ENCODE data around the gene FAM156B.
A peak's percentile ranks its signal among the peaks of the same experiment; 100 is the strongest.
"Not testable (repeated sequence)": the region's sequence is repeated elsewhere in the genome, so short reads cannot be mapped to it uniquely, and the experiment has no call there.

FAM156B gene

DNA sequence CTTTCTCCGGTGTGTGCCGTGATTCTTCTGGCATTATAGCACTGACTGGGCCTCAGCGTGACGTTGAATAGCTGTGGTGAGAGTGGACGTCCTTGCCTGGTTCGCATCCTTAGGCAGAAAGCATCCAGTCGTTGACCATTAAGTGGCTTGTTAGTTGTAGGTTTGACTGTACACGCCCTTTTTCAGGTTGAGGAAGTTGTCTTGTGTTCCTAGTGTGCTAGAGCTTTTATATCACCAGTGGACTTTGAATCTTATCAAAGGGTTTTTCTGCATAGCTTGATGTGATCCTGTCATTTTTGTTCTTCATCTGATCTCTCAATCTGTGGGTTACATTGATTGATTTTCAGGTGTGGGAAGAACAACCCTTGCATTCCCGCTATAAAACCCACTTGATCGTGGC is 8.4 kb downstream of the FAM156B start:
- H3K4me3 Mint-ChIP-seq; H3K27me3 Mint-ChIP-seq; H3K4me1 Mint-ChIP-seq (ENCODE audit: low read depth); intact Hi-C loops (cut with micrococcal nuclease); H3K27ac Mint-ChIP-seq; H3K36me3 Mint-ChIP-seq (ENCODE audit: low read depth); H3K9me3 Mint-ChIP-seq: not testable (repeated sequence)

GRCh38 chrX:52906072-52906471 is 8.9 kb downstream of the FAM156B start:
- intact Hi-C loops (cut with micrococcal nuclease); H3K36me3 Mint-ChIP-seq (ENCODE audit: low read depth); H3K27me3 Mint-ChIP-seq; H3K27ac Mint-ChIP-seq; H3K4me1 Mint-ChIP-seq (ENCODE audit: low read depth); H3K4me3 Mint-ChIP-seq; H3K9me3 Mint-ChIP-seq: not testable (repeated sequence)

DNA sequence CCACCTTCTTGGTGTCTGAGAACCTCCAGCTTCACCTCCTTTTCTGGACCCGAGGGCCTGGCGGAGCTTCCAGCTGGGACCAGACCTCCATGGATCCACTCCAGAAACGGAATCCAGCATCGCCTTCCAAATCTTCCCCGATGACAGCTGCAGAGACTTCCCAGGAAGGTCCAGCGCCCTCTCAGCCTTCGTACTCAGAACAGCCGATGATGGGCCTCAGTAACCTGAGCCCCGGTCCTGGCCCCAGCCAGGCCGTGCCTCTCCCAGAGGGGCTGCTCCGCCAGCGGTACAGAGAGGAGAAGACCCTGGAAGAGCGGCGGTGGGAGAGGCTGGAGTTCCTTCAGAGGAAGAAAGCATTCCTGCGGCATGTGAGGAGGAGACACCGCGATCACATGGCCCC is 10.0 kb downstream of the FAM156B start:
- H3K9me3 Mint-ChIP-seq; H3K27ac Mint-ChIP-seq; H3K4me1 Mint-ChIP-seq (ENCODE audit: low read depth); H3K27me3 Mint-ChIP-seq; H3K4me3 Mint-ChIP-seq; H3K36me3 Mint-ChIP-seq (ENCODE audit: low read depth); intact Hi-C loops (cut with micrococcal nuclease): not testable (repeated sequence)

GRCh38 chrX:52907900-52908299 is 10.8 kb downstream of the FAM156B start:
- H3K9me3 Mint-ChIP-seq; H3K4me3 Mint-ChIP-seq; intact Hi-C loops (cut with micrococcal nuclease); H3K36me3 Mint-ChIP-seq (ENCODE audit: low read depth); H3K27me3 Mint-ChIP-seq; H3K27ac Mint-ChIP-seq; H3K4me1 Mint-ChIP-seq (ENCODE audit: low read depth): not testable (repeated sequence)

DNA sequence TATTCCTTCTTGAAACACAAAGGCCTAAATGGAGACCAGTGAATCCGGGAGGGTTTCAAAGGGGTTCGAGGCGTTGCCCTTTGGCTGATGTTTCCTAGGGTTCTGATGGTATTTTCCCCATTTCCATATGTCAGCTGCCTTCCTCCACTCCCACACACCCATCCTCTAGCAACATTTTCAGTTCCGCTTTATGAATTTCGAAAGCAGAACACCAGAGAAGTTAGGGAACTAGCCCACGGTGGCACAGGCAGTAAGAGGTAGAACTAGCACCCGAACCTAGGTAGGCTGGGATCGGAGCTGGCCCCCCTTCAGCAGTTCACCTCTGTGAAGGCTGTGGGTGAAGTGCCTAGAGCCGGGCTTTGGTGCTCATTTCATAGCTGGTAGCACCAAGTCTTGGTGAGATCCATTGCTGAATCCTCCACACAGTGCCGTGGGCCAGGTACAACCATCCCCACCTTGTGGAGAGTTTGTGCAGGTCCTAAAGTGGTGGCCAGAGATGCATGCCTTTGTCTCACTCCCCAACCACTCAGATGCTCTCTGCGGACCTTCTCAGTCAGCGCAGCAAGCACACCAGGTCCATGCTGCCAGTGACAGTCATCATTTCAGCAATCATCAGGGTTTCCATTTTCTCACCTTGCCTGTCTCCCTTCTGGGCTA is 12.3 kb downstream of the FAM156B start:
- H3K4me1 Mint-ChIP-seq (ENCODE audit: low read depth); H3K27me3 Mint-ChIP-seq; intact Hi-C loops (cut with micrococcal nuclease); H3K36me3 Mint-ChIP-seq (ENCODE audit: low read depth); H3K27ac Mint-ChIP-seq; H3K4me3 Mint-ChIP-seq; H3K9me3 Mint-ChIP-seq: not testable (repeated sequence)

- H3K9me3 Mint-ChIP-seq; H3K27me3 Mint-ChIP-seq; H3K4me3 Mint-ChIP-seq; H3K36me3 Mint-ChIP-seq (ENCODE audit: low read depth); intact Hi-C loops (cut with micrococcal nuclease); H3K4me1 Mint-ChIP-seq (ENCODE audit: low read depth); H3K27ac Mint-ChIP-seq: not testable (repeated sequence)
Measured at GRCh38 chrX:52913681-52914080, 16.6 kb downstream of the FAM156B start.

DNA sequence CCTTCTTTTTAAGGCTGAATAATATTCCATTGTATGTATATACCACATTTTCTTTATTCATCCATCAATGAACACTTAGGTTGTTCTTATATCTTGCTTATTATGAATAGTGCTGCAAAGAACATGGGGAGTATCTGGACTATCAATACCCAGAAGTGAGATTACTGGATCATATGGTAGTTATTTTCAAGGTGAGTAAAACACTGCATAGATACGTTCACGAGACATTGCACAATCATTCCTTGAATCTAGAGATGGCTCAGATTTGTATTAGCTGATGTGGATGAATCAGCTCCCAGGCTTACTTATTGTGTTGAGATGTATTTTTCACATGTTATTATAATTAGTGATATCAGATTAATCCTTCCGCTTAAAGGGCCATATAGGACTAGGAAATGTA is 17.6 kb downstream of the FAM156B start:
- H3K36me3 Mint-ChIP-seq (ENCODE audit: low read depth); H3K9me3 Mint-ChIP-seq; H3K4me1 Mint-ChIP-seq (ENCODE audit: low read depth); H3K27ac Mint-ChIP-seq; H3K4me3 Mint-ChIP-seq; intact Hi-C loops (cut with micrococcal nuclease); H3K27me3 Mint-ChIP-seq: not testable (repeated sequence)

DNA sequence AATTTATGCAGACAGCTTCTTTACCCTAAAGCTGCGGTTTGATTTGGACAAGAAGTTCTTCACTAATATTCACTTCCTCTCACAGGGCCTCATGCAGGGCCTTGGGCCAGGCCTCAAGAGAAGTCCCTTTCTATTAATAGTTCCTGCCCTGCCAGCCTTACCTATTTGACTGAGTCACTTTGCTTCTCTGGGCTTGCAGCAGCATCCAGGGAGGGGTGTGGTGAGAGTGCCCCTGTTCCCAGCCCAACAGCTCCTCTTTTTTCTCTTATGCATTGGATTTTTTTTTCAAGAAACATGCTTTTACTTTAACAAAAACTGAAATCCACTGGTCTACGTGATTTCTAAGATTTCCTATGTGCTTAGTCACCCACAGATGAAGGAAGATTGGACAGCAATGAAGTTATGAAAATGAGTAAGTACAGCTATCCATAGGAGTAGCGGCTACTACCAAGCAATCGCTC is 26.7 kb downstream of the FAM156B start:
- peak overlapping the region; percentile 13 for H3K4me3 Mint-ChIP-seq
- intact Hi-C loops (cut with micrococcal nuclease): no loop called here
- peak overlapping the region; percentile 84 for H3K27ac Mint-ChIP-seq
- H3K9me3 Mint-ChIP-seq: no peaks in the 10 kb centered on the region
- H3K27me3 Mint-ChIP-seq: no peaks in the 10 kb centered on the region
- H3K36me3 Mint-ChIP-seq (ENCODE audit: low read depth): peaks cover 8% of the 10 kb centered on the region
- peaks cover 24% of the 10 kb centered on the region for H3K4me1 Mint-ChIP-seq (ENCODE audit: low read depth)

- H3K4me1 Mint-ChIP-seq (ENCODE audit: low read depth); H3K27me3 Mint-ChIP-seq; H3K4me3 Mint-ChIP-seq; intact Hi-C loops (cut with micrococcal nuclease); H3K9me3 Mint-ChIP-seq; H3K27ac Mint-ChIP-seq: not testable (repeated sequence)
- H3K36me3 Mint-ChIP-seq (ENCODE audit: low read depth): peaks cover 10% of the 10 kb centered on the region
Measured at GRCh38 chrX:52930214-52930613, 33.1 kb downstream of the FAM156B start.

DNA sequence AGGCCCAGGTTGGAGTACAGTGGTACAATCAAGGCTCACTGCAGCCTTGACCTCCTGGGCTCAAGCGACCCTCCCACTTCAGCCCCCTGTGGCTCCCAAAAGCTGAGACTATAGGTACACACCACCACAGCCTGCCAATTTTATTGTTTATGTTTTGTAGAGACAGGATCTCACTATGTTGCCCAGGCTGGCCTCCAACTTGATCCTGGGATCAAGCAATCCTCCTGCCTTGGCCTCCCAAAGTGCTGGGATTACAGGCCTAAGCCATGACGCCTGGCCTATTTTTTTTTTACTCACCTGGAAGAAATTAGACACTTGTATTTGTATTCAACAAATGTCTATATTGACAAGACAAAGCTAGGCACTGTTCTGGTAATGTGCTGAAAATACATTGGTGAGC is 36.1 kb downstream of the FAM156B start:
- Mint-ChIP-seq H3K27me3 (no peaks in the 10 kb centered on the region), H3K4me1 (ENCODE audit: low read depth) (peaks cover 5% of the 10 kb centered on the region), H3K36me3 (ENCODE audit: low read depth) (peaks cover 13% of the 10 kb centered on the region), H3K4me3 (no peak overlapping the region), H3K27ac (no peak overlapping the region), H3K9me3 (no peaks in the 10 kb centered on the region)
- intact Hi-C loops (cut with micrococcal nuclease): no loop called here

GRCh38 chrX:52933976-52934703 is 37.0 kb downstream of the FAM156B start:
- Mint-ChIP-seq H3K4me3 (peak overlapping the region; percentile 95), H3K27ac (peak overlapping the region; percentile 99), H3K27me3 (no peaks in the 10 kb centered on the region), H3K9me3 (no peaks in the 10 kb centered on the region), H3K36me3 (ENCODE audit: low read depth) (peaks cover 13% of the 10 kb centered on the region), H3K4me1 (ENCODE audit: low read depth) (peaks cover 5% of the 10 kb centered on the region)
- intact Hi-C loops (cut with micrococcal nuclease): no loop called here

DNA sequence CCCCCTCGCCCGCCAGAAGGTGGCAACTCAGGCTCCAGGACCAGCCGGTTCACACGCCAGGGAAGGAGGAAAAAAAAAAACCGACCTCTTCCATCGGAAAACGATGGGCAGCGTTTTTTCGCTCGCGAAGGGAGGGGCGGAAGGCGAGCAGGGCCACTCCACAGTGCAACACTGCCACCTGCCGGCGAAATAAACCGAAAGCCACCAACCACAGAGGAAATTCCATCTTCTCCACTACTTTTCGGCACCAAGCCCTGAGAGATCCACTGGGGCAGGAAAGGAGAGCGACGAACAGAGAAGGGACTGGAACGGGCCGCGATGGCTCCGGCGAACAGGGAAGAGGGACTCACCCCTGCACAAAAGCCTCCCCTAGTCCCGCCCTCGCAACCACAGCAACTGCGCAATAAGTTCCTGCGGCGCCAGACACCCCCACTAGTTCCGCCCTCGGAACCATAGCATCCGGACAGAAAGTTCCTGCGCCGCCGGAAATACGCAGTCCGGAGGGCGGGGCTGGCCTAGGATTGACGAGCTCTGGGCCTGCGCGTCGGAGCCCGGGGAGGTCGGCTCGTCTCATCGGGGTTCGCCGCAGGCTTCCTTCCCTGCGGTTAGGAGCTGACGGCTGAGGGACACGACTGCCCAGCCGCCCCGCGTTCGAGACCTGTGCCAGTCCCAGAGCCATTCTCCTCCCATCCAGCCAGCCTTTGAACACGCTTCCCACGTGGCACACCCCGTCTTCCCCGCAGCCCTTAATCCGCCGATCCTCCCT is 37.8 kb downstream of the FAM156B start:
- H3K27me3 Mint-ChIP-seq: no peaks in the 10 kb centered on the region
- peaks cover 13% of the 10 kb centered on the region for H3K36me3 Mint-ChIP-seq (ENCODE audit: low read depth)
- peaks cover 5% of the 10 kb centered on the region for H3K4me1 Mint-ChIP-seq (ENCODE audit: low read depth)

DNA sequence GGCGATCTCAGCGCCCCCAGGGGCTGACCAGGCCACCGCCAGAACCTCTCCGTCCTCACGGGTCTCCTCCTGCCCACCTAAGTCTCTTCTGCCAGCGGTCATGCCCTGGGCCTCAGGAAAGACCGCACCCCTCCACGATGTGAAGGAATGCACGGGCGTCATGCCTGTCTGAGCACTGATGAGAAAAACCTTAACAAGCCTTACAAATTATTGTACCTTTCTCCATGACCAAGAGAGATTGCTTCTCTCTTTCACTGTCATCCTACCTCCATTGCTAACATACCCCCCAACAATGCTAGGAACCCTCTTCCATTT is 38.3 kb downstream of the FAM156B start:
- Mint-ChIP-seq H3K4me3 (peak overlapping the region; percentile 95), H3K36me3 (ENCODE audit: low read depth) (peaks cover 13% of the 10 kb centered on the region), H3K27ac (peak overlapping the region; percentile 99)
- intact Hi-C loops (cut with micrococcal nuclease); H3K9me3 Mint-ChIP-seq; H3K4me1 Mint-ChIP-seq (ENCODE audit: low read depth); H3K27me3 Mint-ChIP-seq: not testable (repeated sequence)

More for the DNA sequence above, 37.8 kb downstream of the FAM156B start:
- Mint-ChIP-seq H3K9me3 (no peaks in the 10 kb centered on the region), H3K27ac (peak overlapping the region; percentile 99), H3K4me3 (peak overlapping the region; percentile 95)
- intact Hi-C loops (cut with micrococcal nuclease): no loop called here

DNA sequence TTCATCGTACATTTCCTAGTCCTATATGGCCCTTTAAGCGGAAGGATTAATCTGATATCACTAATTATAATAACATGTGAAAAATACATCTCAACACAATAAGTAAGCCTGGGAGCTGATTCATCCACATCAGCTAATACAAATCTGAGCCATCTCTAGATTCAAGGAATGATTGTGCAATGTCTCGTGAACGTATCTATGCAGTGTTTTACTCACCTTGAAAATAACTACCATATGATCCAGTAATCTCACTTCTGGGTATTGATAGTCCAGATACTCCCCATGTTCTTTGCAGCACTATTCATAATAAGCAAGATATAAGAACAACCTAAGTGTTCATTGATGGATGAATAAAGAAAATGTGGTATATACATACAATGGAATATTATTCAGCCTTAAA is 43.6 kb downstream of the FAM156B start:
- H3K27me3 Mint-ChIP-seq; H3K36me3 Mint-ChIP-seq (ENCODE audit: low read depth); intact Hi-C loops (cut with micrococcal nuclease); H3K27ac Mint-ChIP-seq; H3K9me3 Mint-ChIP-seq; H3K4me3 Mint-ChIP-seq; H3K4me1 Mint-ChIP-seq (ENCODE audit: low read depth): not testable (repeated sequence)
